T-helper 2 cell treated with Interferon-gamma antibody and Interleukin-4, amounts not matched to agents 5 μg/mL and 100 μg/mL, for 36 hours (primary cell): ENCODE measurements around the gene ADGRL3.
"Not testable (repeated sequence)": the region's sequence is repeated elsewhere in the genome, so short reads cannot be mapped to it uniquely, and the experiment has no call there.

Source experiments
- DNase-seq: peaks from one replicate; pipeline ENCODE4 v3.0.0; 2021; ENCODE audit warnings: low spot score
- H3K27ac Mint-ChIP-seq: one replicate; pipeline ENCODE4 v1.8.0; 2021; ENCODE audit warnings: mild to moderate bottlenecking, mixed read lengths
- H3K27me3 Mint-ChIP-seq: one replicate; pipeline ENCODE4 v1.8.0; 2021; ENCODE audit warnings: low read depth, mixed read lengths
- H3K36me3 Mint-ChIP-seq: one replicate; pipeline ENCODE4 v1.8.0; 2021; ENCODE audit warnings: low read depth, mixed read lengths
- H3K4me1 Mint-ChIP-seq: one replicate; pipeline ENCODE4 v1.8.0; 2021; ENCODE audit warnings: low read depth, mixed read lengths
- H3K4me3 Mint-ChIP-seq: one replicate; pipeline ENCODE4 v1.8.0; 2022; ENCODE audit warnings: mild to moderate bottlenecking, moderate library complexity, mixed read lengths
- H3K9me3 Mint-ChIP-seq: one replicate; pipeline ENCODE4 v1.8.0; 2021; ENCODE audit warnings: mixed read lengths

Gene ADGRL3

DNA sequence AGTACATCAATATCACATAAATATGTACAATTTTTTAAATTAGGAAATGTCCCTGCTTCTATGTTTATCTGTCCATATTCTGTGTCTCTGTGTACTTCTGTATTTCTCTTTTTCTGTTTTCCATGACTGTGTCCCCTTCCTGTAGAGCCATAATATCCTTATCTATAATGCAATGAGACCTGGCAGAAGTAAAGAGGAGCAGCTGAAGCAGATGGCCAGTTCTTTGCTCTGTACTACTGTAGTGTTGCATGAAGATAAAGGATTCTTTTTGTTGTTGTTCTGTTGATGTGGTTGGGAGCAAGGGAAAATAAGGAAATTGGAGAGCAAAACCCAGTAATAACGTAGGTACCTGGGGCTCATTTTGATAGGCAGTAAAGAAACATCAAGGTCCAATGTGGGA is 301.7 kb downstream of the ADGRL3 start:
- Mint-ChIP-seq H3K4me3 (no peak overlapping the region), H3K9me3 (peaks cover 11% of the 10 kb centered on the region), H3K4me1 (no peaks in the 10 kb centered on the region), H3K36me3 (no peaks in the 10 kb centered on the region), H3K27ac (no peak overlapping the region), H3K27me3 (no peaks in the 10 kb centered on the region)
- DNase-seq: no peak

DNA sequence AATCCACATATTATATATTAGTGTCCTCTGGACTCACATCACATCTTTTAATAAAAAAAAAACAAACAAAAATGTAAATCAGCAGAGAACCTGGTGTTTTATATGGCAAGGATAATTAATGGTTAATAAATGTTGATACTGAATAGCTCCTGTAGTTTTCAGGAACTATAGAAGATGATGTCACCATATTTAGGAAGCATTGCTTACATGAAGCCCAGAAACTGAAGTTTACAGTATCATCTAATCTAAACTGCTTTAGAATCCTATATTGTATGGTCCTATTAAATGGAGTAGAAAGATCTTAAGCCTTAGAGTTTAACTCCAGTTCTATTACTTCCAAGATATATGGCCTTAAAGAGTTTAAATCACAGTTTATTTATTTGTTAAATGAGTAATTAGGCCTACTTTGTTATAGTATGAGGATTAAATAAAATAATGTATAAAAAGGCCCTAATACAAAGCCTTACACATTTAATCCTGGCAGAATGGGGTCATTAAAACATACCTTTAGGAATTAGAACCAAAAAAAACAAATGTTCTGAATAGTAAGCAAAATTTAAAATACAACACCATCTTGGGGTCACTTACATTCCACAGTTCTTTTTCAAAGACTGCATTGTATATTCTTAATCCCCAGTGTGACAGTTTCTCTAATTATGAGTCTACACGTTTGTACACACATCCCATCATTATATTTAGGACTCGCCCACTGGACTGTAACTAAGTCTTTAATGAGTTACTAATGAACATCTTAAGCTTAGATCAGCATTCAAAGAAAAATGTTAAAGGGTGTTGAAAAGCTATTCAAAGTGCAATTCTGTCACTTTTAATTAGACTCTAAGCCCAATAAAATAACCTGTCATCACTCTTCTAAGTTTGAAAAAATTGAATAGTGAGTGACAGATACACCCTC is 305.9 kb downstream of the ADGRL3 start:
- no peaks in the 10 kb centered on the region for H3K27me3 Mint-ChIP-seq

DNA sequence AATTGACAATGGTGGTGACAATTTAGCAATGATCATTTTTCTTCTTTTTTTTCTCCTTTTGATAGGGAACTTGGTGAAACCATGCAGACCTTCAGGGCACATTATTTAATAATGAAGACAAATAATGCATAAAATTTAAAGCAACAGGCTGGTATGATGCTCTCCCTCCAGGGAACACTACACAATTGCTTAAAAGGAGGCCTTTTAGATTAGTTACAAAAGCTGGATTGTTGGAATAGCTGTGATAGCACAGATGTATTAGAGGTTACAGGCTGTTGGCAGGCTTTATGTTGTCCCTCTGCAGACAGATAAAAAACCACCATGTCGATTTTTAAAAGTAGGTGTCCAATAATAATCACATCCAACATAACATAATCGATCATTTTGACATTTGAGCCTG is 307.0 kb downstream of the ADGRL3 start:
- Mint-ChIP-seq H3K9me3 (peaks cover 18% of the 10 kb centered on the region), H3K4me3 (no peak overlapping the region), H3K27ac (no peak overlapping the region), H3K36me3 (no peaks in the 10 kb centered on the region), H3K27me3 (no peaks in the 10 kb centered on the region), H3K4me1 (no peaks in the 10 kb centered on the region)
- DNase-seq: no peak

More for the DNA sequence above, 305.9 kb downstream of the ADGRL3 start:
- no peak overlapping the region for H3K4me3 Mint-ChIP-seq
- H3K27ac Mint-ChIP-seq: no peak overlapping the region
- H3K9me3 Mint-ChIP-seq: peaks cover 15% of the 10 kb centered on the region
- no peak for DNase-seq
- H3K4me1 Mint-ChIP-seq: no peaks in the 10 kb centered on the region
- no peaks in the 10 kb centered on the region for H3K36me3 Mint-ChIP-seq

DNA sequence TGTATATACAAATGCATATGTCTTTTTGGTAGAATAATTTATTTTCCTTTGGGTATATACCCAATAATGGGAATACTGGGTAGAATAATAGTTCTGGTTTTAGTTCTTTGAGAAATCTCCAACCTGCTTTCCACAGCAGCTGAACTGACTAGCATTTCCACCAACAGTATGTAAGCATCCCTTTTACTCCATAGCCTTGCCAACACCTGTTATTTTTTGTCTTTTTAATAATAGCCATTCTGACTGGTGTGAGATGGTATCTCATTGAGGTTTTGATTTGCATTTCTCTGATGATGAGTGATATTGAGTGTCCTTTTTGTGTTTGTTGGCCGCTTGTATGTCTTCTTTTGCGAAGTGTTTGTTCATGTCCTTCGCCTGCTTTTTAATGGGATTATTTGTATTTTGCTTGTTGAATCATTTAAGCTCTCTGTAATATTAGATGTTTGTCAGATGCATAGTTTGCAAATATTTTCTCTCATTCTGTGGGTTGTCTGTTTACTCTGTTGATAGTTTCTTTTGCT is 309.7 kb downstream of the ADGRL3 start:
- H3K4me3 Mint-ChIP-seq, H3K4me1 Mint-ChIP-seq, H3K27me3 Mint-ChIP-seq, H3K27ac Mint-ChIP-seq, DNase-seq, H3K36me3 Mint-ChIP-seq: not testable (repeated sequence)
- peaks cover 14% of the 10 kb centered on the region for H3K9me3 Mint-ChIP-seq

DNA sequence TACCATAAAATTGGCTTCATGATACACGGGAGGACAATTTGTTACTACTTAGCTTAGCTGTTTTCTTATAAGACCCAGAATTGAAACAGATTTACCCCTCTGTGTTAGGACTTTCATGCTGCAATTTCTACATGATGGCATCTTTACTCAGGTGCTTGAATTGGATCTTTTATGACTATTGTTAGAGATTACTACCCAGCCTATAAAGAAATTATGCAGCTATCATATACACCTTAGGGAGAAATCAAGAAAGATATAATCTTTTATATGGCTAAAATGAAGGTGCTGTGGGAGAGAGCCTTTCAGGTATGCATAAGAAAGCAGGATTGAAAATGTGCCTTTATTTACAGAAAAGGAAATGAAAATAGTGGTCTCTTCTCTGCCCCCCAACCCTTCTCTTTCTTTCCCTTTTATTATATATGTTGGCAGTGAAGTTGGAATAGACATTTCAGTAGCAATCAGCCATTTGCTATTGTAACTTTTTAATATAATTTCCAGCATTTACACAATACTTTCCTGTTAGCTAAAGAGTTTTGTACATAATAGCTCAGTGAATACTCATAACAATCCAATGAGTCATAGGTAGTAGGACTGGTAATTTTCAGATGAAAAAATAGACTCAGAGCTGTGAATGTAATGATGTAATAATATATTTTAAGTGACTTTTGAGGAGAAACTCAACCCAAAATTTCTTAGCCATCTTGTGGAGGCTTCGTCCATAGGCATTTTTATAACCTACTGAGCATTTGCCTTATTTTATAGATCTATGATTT is 311.8 kb downstream of the ADGRL3 start:
- Mint-ChIP-seq H3K4me1 (no peaks in the 10 kb centered on the region), H3K27me3 (no peaks in the 10 kb centered on the region), H3K9me3 (peaks cover 11% of the 10 kb centered on the region), H3K4me3 (no peak overlapping the region), H3K27ac (no peak overlapping the region), H3K36me3 (no peaks in the 10 kb centered on the region)
- DNase-seq: no peak

DNA sequence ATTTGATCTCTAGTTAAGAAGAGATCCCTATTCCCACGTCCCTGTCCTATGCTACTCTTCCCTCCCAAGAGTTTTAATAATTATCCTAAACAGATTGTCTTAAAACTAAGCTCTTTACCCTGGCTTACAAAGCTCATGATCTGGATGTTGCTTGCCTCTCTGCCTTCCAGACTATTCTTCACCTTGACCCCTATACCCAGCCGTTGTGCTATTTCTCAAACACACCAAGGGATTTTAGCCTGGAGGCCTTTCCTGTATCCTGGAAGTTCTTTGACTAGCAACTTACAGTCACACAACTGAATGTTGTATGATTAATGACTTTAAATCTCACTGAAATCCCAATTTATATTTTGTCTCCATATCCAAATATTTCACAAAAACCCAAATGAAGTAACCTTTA is 314.9 kb downstream of the ADGRL3 start:
- no peaks in the 10 kb centered on the region for H3K27me3 Mint-ChIP-seq
- no peak for DNase-seq
- H3K27ac Mint-ChIP-seq: no peak overlapping the region
- no peaks in the 10 kb centered on the region for H3K36me3 Mint-ChIP-seq
- H3K9me3 Mint-ChIP-seq: peaks cover 9% of the 10 kb centered on the region
- H3K4me3 Mint-ChIP-seq: no peak overlapping the region
- H3K4me1 Mint-ChIP-seq: no peaks in the 10 kb centered on the region

DNA sequence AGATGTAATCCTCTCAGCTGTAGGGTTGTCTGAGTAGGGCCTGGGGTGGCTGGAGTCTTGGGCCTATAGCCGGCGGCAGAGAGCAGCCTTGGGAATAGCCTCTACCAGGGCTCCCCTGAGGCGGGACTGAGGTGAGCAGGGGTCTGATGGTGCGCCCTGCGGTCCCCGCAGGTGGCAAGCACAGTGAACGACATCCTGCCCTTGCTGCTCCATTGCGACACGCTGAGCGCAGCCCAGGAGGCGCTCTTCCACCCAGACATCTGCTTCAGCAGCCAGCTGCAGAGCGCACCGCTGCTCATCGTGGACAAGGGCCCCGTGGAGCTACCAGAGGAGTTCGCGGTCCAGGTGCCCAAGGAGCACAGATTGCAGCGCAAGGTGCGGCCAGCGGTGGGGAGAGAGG is 317.0 kb downstream of the ADGRL3 start:
- Mint-ChIP-seq H3K4me3 (no peak overlapping the region), H3K4me1 (no peaks in the 10 kb centered on the region), H3K36me3 (no peaks in the 10 kb centered on the region), H3K27me3 (no peaks in the 10 kb centered on the region), H3K27ac (no peak overlapping the region), H3K9me3 (peaks cover 9% of the 10 kb centered on the region)
- DNase-seq: no peak

DNA sequence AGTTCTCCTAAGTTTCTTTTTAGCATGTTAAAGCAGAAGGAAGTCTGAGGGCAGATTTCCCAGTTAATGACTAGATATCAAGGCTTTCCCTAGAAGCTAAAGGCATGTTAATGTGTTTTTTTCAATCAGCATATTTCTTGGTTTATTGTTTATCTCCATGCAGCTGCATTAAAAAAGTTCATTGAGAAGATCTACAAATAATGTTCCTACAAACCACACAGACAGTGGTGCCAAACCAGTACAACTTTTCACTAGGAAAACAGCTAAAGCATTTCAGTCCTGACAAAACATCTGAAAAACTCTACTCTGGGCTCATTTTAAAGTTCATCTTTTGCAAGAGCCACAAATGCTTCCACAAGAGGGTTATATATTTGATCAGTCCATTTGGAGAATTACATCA is 320.0 kb downstream of the ADGRL3 start:
- DNase-seq: no peak
- no peaks in the 10 kb centered on the region for H3K27me3 Mint-ChIP-seq
- no peak overlapping the region for H3K27ac Mint-ChIP-seq
- no peaks in the 10 kb centered on the region for H3K36me3 Mint-ChIP-seq
- no peaks in the 10 kb centered on the region for H3K4me1 Mint-ChIP-seq
- H3K9me3 Mint-ChIP-seq: peaks cover 18% of the 10 kb centered on the region
- no peak overlapping the region for H3K4me3 Mint-ChIP-seq

DNA sequence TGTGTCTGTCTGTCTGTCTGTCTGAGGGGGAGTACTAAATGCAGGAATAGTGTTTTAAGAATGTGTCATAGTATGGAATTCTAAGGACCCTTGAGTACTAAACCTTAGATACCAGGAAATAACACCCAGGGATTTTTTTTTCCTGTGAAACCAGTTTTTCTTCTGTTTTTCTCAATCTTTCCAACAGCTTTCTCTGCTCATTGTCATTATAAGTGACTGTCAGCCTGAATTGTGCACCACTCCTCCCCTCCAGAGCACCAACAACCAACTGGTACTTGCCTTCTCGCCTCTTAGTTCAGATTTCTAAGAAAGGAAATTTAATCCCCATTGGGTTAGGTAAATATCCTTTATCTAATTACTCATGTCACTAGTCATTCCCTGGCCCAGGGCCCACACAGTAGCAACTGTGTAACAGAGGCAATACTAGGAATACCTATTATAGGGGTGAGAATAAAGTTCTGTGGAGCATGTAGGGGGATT is 320.6 kb downstream of the ADGRL3 start:
- DNase-seq: no peak
- Mint-ChIP-seq H3K4me3 (no peak overlapping the region), H3K4me1 (no peaks in the 10 kb centered on the region), H3K36me3 (no peaks in the 10 kb centered on the region), H3K27ac (no peak overlapping the region), H3K9me3 (peaks cover 24% of the 10 kb centered on the region), H3K27me3 (no peaks in the 10 kb centered on the region)

DNA sequence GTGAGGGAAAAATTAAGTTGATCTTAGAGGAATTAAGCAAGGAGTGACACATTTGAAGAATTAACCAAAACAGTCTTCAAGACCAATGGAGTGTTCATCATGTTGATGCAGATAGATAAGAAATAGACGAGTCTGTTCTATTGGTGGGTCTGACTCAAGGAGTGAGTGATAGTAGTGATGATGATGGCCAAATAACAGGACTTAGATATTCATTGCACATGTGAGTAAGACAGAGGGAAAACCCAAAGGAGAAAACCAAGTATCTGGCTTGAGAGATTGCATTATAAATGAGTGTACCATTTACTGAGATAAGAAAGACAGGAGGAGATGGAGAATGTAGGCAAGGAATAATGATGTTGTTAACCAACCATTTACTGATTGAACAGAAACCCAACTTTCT is 321.3 kb downstream of the ADGRL3 start:
- no peak for DNase-seq
- H3K9me3 Mint-ChIP-seq: peaks cover 30% of the 10 kb centered on the region
- no peak overlapping the region for H3K4me3 Mint-ChIP-seq
- no peaks in the 10 kb centered on the region for H3K36me3 Mint-ChIP-seq
- H3K27ac Mint-ChIP-seq: no peak overlapping the region
- H3K27me3 Mint-ChIP-seq: no peaks in the 10 kb centered on the region
- H3K4me1 Mint-ChIP-seq: no peaks in the 10 kb centered on the region

DNA sequence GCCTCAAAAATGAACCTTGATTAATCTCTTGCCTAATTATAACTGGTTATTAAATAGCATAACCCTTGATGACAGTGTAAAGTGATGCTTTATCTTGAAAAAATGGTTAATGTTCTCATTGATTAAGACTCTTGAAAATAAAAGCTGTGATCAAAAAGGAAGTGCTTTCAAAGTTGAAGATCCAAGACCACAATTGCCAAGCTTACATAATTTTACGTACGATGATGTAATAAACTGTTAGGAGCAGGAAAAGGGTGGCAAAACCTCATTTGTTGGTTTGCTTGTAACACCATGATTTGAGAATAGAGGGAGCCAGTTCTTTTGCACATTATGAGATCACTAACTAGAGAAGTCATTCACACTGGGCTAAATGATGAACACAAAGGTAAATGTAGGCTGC is 322.2 kb downstream of the ADGRL3 start:
- Mint-ChIP-seq H3K9me3 (peaks cover 30% of the 10 kb centered on the region), H3K4me3 (no peak overlapping the region), H3K27me3 (no peaks in the 10 kb centered on the region), H3K36me3 (no peaks in the 10 kb centered on the region), H3K4me1 (no peaks in the 10 kb centered on the region), H3K27ac (no peak overlapping the region)
- no peak for DNase-seq

DNA sequence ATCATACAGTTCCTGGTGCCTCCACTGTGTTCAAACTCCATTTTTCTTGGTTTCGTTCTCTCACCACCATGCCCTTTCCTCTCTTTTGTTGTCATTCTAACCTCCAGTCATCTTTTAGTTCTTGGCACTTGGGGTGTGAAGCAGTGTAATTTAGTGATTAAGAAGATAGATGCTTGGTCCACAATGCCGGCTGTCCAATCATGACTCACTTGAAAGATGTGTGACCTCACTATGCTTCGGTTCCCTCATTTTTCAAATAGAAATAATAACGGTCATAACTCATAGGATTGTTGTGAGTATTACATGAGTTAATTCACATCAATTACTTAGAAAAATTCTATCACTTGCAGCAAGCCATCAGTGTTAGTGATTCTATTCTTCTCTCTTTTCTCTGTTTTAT is 327.8 kb downstream of the ADGRL3 start:
- Mint-ChIP-seq H3K27me3 (no peaks in the 10 kb centered on the region), H3K4me1 (no peaks in the 10 kb centered on the region)

DNA sequence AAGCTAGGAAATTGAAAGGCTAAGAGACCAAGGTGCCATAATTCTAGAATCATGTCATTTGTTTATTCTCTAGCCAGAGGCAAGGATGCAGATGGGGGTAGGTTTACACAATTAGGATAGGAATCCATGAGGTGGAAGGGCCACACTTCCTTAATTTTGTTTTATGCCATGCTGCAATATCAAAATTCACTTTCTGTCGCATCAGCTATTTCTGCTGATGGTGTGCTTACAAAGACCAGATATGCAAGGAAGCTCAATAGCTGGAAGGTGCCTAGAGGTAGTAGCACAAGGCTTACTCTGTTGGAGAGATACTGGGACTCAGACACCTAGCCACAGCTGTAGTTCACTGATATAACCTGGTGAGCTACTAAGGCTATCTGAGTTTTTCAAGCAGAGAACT is 328.5 kb downstream of the ADGRL3 start:
- no peaks in the 10 kb centered on the region for H3K36me3 Mint-ChIP-seq
- no peaks in the 10 kb centered on the region for H3K4me1 Mint-ChIP-seq
- no peaks in the 10 kb centered on the region for H3K27me3 Mint-ChIP-seq
- H3K27ac Mint-ChIP-seq: no peak overlapping the region
- no peak overlapping the region for H3K4me3 Mint-ChIP-seq
- no peak for DNase-seq
- peaks cover 32% of the 10 kb centered on the region for H3K9me3 Mint-ChIP-seq

More for the DNA sequence above, 327.8 kb downstream of the ADGRL3 start:
- peaks cover 33% of the 10 kb centered on the region for H3K9me3 Mint-ChIP-seq
- DNase-seq: no peak
- H3K27ac Mint-ChIP-seq: no peak overlapping the region
- no peaks in the 10 kb centered on the region for H3K36me3 Mint-ChIP-seq
- H3K4me3 Mint-ChIP-seq: no peak overlapping the region

DNA sequence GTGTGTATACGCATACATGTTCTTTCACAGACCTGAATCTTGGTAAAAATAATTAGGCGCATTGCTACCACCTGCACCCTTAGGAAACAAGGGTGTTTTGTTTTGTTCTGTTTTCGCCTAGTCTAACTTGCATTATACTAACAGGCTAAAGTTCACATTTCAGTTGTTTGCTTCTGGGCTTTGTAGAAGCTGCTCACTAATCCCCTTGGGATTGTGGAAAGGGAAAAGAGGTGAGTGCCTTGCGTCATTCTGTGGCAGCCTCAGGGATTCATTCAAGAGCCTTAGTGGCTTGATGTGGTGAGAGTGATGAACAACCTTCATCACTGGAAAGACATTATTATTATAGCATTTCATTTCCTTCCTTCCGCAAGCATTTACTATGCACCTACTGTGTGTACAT is 331.1 kb downstream of the ADGRL3 start:
- H3K36me3 Mint-ChIP-seq: no peaks in the 10 kb centered on the region
- no peak overlapping the region for H3K27ac Mint-ChIP-seq
- H3K4me1 Mint-ChIP-seq: no peaks in the 10 kb centered on the region
- peaks cover 36% of the 10 kb centered on the region for H3K9me3 Mint-ChIP-seq
- no peak for DNase-seq
- H3K4me3 Mint-ChIP-seq: no peak overlapping the region
- no peaks in the 10 kb centered on the region for H3K27me3 Mint-ChIP-seq
